GM06990 (cell line): ENCODE data around the gene CEACAM19.

Experiments used
- DNase-seq: peaks from one replicate; pipeline ENCODE4 v3.0.0-alpha.2; 2011; ENCODE audit not compliant: insufficient read length; ENCODE audit errors: extremely low read depth
- H3K27me3 ChIP-seq: replicated peaks from 2 replicates; pipeline ENCODE4 v1.6.0; 2011; ENCODE audit warnings: low read length; ENCODE audit not compliant: control insufficient read depth, insufficient read depth
- H3K36me3 ChIP-seq: 2 replicates; pipeline ENCODE4 v1.5.1; 2011; ENCODE audit warnings: low read length; ENCODE audit not compliant: control insufficient read depth, insufficient read depth
- H3K4me3 ChIP-seq: replicated peaks from 2 replicates; pipeline ENCODE4 v1.5.1; 2011; ENCODE audit warnings: low read depth, mild to moderate bottlenecking, control low read depth, low read length
- CTCF ChIP-seq: IDR thresholded peaks from 2 replicates; pipeline ENCODE4 v1.5.1; 2011; ENCODE audit warnings: low read length, control low read depth, mild to moderate bottlenecking, inconsistent platforms; ENCODE audit not compliant: insufficient read depth, poor library complexity, severe bottlenecking

Gene CEACAM19

GRCh38 chr19:44723299-44723951 is 52.1 kb downstream of the CEACAM19 start:
- no peak for DNase-seq
- Histone ChIP-seq H3K4me3 (no peak overlapping the region), H3K27me3 (no peaks in the 10 kb centered on the region), H3K36me3 (no peaks in the 10 kb centered on the region)
- TF ChIP-seq CTCF: no peak

- Histone ChIP-seq H3K4me3 (no peak overlapping the region), H3K27me3 (no peaks in the 10 kb centered on the region), H3K36me3 (no peaks in the 10 kb centered on the region)
- peak; percentile 97 for TF ChIP-seq CTCF
- peak; percentile 79 for DNase-seq
These were observed 52.7 kb downstream of the CEACAM19 start for GRCh38 chr19:44723952-44724319.

- TF ChIP-seq CTCF: no peak
- no peak for DNase-seq
- Histone ChIP-seq H3K4me3 (no peak overlapping the region), H3K36me3 (no peaks in the 10 kb centered on the region), H3K27me3 (no peaks in the 10 kb centered on the region)
These were observed 54.0 kb downstream of the CEACAM19 start for GRCh38 chr19:44725251-44725650.

GRCh38 chr19:44725684-44726083 is 54.4 kb downstream of the CEACAM19 start:
- Histone ChIP-seq H3K36me3 (no peaks in the 10 kb centered on the region), H3K4me3 (no peak overlapping the region), H3K27me3 (no peaks in the 10 kb centered on the region)
- no peak for TF ChIP-seq CTCF
- DNase-seq: no peak

GRCh38 chr19:44726465-44726864 is 55.2 kb downstream of the CEACAM19 start:
- TF ChIP-seq CTCF: no peak
- Histone ChIP-seq H3K4me3 (no peak overlapping the region), H3K27me3 (no peaks in the 10 kb centered on the region), H3K36me3 (no peaks in the 10 kb centered on the region)
- DNase-seq: no peak

- DNase-seq: no peak
- Histone ChIP-seq H3K36me3 (no peaks in the 10 kb centered on the region), H3K27me3 (no peaks in the 10 kb centered on the region), H3K4me3 (no peak overlapping the region)
- TF ChIP-seq CTCF: no peak
These were observed 56.9 kb downstream of the CEACAM19 start for GRCh38 chr19:44728178-44728577.
